Activated naive CD4-positive, alpha-beta T cell treated with anti-CD3 and anti-CD28 coated beads, Interleukin-2, amount 50 U/mL, for 24 hours (primary cell): ENCODE data around the gene IDUA.
"Not testable (repeated sequence)": the region's sequence is repeated elsewhere in the genome, so short reads cannot be mapped to it uniquely, and the experiment has no call there.

ENCODE experiments used
- H3K27ac Mint-ChIP-seq: one replicate; pipeline ENCODE4 v1.8.0; 2021; ENCODE audit warnings: mild to moderate bottlenecking, mixed read lengths
- H3K27me3 Mint-ChIP-seq: one replicate; pipeline ENCODE4 v1.8.0; 2021; ENCODE audit warnings: mixed read lengths
- H3K36me3 Mint-ChIP-seq: one replicate; pipeline ENCODE4 v1.8.0; 2021; ENCODE audit warnings: mixed read lengths
- H3K4me1 Mint-ChIP-seq: one replicate; pipeline ENCODE4 v1.8.0; 2021; ENCODE audit warnings: mixed read lengths
- H3K4me3 Mint-ChIP-seq: one replicate; pipeline ENCODE4 v1.8.0; 2021; ENCODE audit warnings: mild to moderate bottlenecking, mixed read lengths
- H3K9me3 Mint-ChIP-seq: one replicate; pipeline ENCODE4 v1.8.0; 2021; ENCODE audit warnings: mixed read lengths

IDUA gene

DNA sequence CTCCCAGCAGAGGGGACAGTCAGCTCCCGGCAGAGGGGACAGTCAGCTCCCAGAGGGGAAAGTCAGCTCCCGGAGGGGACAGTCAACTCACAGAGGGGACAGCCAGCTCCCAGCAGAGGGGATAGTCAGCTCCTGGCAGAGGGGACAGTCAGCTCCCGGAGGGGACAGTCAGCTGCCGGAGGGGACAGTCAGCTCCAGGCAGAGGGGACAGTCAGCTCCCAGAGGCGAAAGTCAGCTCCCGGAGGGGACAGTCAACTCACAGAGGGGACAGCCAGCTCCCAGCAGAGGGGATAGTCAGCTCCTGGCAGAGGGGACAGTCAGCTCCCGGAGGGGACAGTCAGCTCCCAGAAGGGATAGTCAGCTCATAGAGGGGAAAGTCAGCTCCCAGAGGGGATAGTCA is 67.0 kb downstream of the IDUA start:
- H3K9me3 Mint-ChIP-seq, H3K36me3 Mint-ChIP-seq, H3K27ac Mint-ChIP-seq, H3K27me3 Mint-ChIP-seq, H3K4me3 Mint-ChIP-seq: not testable (repeated sequence)
- H3K4me1 Mint-ChIP-seq: peaks cover 11% of the 10 kb centered on the region
